HG02973 (cell line): ENCODE measurements around the gene ZNF853.
"Not testable (repeated sequence)": the region's sequence is repeated elsewhere in the genome, so short reads cannot be mapped to it uniquely, and the experiment has no call there.

Experiments
- ATAC-seq: cut with Tn5 transposase; IDR thresholded peaks from one replicate; pipeline ENCODE4 v1.9.1; 2021; ENCODE audit warnings: moderate library complexity; ENCODE audit not compliant: unreplicated experiment

The ZNF853 gene

GRCh38 chr7:6634971-6635370, 19.6 kb downstream of the ZNF853 start:
- ATAC-seq = not testable (repeated sequence)

DNA sequence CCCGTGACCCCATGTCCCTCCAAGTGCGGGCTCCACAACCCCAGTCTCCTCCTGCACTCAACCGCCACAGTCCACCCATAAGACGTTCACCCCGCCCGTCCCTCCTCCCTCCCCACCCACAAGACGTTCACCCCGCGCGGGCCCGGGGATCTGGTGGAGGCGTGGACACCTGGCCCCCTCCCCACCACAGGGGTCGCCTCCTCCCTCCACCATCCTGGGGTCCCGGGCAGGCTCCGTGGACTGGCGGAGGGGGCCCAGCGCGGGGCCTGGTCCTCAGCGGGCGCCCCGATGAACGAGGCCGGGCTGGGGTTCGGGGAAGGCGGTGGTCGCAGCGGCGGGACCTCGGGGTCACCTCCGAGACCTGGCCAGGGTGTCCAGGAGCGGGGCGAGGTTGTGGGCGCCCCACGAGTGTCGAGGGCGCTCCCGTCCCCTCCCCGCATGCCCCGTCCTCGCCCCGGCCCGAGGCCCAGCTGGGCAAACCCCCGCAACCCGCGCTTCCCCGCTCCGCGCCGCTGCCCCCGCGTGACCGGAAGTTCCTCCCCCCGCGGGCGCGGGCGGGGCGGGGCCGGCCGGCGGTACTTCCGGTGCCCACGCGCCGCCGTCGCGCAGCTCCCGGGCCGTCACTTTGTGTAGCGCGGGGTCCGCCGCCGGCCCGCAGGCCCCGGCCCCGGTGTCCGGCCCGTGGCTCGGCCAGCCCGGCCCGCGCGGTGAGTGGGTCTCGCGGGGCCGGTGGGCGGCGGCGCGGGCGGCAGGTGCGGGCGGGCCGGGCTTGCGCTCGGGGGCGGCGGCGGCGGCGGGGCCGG, 21.5 kb downstream of the ZNF853 start, which contains the start of gene ZNF316:
TSS of gene ZNF316 (plus strand) at position 578 of the 803 bp plus-strand sequence. CDS start 5,092 bp downstream, outside the sequence.
- peak; percentile 57 for ATAC-seq

- peak; percentile 78 for ATAC-seq
Measured at GRCh38 chr7:6637544-6638229, 22.3 kb downstream of the ZNF853 start.

GRCh38 chr7:6639032-6639431, 23.6 kb downstream of the ZNF853 start:
- ATAC-seq = no peak

GRCh38 chr7:6639627-6640026, 24.2 kb downstream of the ZNF853 start:
- ATAC-seq = no peak

DNA sequence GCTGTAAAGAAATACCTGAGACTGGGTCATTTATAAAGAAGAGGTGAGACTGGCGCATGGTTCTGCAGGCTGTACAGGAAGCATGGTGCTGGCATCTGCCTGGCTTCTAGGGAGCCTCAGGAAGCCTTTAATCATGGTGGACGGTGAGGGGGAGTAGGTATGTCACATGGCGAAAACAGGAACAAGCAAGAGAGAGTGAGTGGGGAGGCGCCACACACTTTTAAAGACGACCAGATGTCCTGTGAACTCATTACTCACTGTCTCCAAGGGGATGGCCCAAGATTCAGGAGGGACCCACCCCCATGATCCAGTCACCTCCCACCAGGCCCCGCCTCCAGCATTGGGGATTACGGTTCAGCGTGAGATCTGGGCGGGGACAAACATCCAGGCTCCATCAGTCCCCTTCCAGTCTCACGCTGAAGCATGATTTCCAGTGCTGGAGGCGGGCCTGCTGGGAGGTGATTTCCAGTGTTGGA, 24.9 kb downstream of the ZNF853 start:
- ATAC-seq = no peak

- ATAC-seq = no peak
Measured at GRCh38 chr7:6641305-6642035, 26.1 kb downstream of the ZNF853 start.

- no peak for ATAC-seq
Measured at GRCh38 chr7:6642239-6642839, 26.9 kb downstream of the ZNF853 start.

- no peak for ATAC-seq
Measured at GRCh38 chr7:6642861-6643640, 27.6 kb downstream of the ZNF853 start.

- no peak for ATAC-seq
Measured at GRCh38 chr7:6643915-6644625, 28.7 kb downstream of the ZNF853 start.

- no peak for ATAC-seq
Measured at GRCh38 chr7:6644728-6645127, 29.3 kb downstream of the ZNF853 start.

- no peak for ATAC-seq
Measured at GRCh38 chr7:6646465-6646864, 31.1 kb downstream of the ZNF853 start.

DNA sequence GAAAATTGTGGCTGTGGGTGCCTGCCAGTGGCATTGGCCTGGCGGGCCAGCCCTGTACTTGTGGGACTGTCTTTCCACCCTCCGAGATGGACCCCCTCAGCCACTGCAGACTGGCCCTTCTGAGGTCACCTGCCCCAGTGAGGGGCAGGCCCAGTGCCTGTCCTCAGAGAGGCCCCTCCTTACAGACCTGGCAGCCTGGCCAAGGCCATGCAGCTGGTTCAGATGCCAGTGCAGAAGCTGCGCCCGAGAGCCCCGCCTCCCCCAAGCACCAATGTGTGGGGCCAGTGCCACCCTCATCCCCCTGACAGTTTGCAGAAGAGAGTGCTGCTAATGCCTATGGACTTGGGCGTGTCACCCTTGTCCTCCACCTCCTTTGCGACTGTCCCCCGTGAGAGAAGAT, 31.7 kb downstream of the ZNF853 start:
- no peak for ATAC-seq

DNA sequence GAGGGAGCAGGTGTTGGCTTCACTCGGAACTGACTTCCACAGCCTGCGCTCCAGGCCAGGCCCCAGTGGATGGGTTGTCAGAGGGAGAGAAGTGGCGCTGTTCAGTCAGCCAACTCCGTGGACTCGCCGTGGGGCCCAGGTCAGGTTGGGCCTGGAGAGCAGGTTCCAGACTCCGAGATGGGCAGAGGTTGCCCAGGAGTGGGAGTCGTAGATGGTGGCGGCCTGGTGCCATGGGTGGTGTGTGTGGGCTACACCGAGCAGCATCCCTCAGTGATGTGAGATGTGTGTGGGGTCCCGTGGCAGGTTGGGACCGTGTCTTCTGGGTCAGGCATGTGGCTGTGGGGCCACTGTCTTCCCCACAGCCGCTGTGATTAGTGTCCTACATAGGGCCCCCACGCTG, 32.1 kb downstream of the ZNF853 start:
- no peak for ATAC-seq

DNA sequence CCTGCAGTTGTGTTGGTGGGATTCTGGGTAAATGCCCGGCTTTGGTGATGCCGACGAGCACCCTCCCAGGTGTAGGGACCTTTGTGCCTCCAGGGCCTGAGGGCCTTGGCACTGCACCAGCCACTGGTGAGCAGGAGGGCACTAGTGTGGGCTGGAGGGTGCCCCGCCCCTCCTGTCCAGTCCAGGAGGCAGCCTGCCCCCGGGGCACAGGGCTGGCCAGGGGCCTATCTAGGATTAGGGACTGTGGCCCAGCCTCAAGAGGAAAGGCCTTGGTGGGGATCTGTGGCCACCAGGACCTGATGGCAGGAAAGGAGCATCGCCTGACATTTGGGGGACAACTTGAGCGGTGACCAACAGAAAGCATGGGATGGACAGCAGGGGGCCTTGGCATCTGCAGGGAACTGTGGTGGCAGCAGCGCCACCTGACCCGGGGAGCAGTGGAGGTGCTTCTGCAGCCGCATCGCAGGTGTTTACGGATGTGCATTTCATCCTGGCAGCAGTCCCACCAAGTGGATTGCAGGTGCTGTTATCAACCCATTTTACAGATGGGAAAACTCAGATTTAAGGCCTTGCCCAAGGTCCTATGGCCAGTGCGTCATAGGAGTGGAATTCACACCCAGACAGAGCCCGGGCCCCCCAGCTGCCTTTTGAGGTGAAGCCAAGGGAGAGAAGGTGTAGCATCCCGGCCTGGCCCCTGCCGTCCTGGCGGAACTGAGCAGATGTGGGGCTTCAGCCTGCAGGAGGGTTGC, 32.8 kb downstream of the ZNF853 start:
- no peak for ATAC-seq

DNA sequence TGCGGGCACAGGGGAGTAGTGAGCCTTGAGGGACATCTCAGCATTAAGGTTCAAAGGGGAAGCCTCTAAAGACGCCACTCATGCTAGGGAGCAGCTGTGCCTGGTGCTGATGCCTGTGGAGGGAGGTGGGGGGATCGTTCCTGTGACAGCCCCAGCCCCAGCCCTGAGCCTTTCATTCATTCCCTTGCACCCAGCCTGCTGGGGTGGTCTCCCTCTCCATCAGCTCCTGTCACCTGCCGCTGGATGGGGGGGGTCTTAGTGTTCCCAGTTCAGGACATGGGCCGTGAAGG, 33.4 kb downstream of the ZNF853 start:
- no peak for ATAC-seq

DNA sequence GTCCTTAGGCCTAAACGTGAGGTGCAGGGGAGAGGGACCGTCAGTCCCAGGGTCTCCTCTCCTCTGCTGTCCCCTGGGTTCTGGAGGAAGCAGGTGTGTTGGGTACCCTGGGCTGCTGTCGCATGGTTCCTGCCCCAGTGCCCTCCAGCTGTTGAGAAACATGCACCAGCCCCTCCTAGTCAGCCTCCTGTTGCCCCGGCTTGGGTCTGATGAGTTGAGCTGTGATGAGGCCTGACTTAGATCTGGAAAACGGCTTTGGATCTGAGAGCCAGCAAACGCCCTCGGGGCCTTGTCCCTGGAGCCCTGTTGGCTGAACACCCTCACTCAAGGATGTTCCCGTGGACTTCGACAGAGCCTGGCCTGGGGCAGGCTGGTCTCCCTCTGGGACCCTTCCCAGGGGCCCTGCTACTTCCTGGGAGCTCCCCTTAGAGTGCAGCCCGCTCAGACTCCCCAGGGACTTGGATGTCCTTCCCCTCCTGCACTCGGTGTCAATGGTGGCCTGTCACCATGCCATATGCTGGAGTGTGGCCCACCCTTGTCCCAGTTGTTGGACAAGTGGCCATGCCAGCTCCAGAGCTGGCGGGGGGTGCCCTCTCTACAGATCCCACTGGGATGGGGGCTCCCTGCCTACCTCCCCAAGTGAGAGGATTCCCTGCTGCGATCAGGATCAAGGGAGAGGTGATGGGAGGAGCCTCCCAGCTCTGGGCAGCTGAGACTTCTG, 34.0 kb downstream of the ZNF853 start:
- no peak for ATAC-seq

- no peak for ATAC-seq
Measured at GRCh38 chr7:6650086-6650485, 34.7 kb downstream of the ZNF853 start.
